ENCODE measurements around the gene C19orf73.

The C19orf73 gene

DNA sequence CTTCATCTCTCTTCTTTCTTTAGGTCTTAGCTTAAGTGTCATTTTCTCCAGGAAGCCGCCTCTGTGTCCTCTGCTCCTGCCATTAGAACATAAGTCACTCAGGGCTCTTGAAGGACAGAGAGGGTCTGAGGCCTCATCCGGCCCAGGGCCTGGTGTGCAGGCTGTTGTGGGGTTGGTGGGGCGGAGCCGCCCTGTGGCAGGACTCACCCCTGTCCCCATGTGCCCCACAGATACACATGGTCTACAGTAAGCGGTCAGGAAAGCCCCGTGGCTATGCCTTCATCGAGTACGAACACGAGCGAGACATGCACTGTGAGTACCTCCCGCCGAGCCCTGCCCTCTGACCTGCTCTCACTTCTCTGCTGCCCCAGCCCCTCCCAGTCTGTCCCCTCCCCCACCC is 17.8 kb downstream of the C19orf73 start:
- ATAC-seq, result no peak

GRCh38 chr19:49098795-49099194 is 20.1 kb downstream of the C19orf73 start:
- ATAC-seq, result no peak
- TF ChIP-seq CSRNP3 (CRISPR knock-in tag; IDR thresholded peaks at IDR 0.05) (no peak), CSDC2 (CRISPR knock-in tag; IDR thresholded peaks at IDR 0.05) (no peak), ZNF70 (CRISPR knock-in tag; IDR thresholded peaks at IDR 0.05) (no peak), TOX (CRISPR knock-in tag; IDR thresholded peaks at IDR 0.05; ENCODE audit: borderline replicate concordance) (no peak), TCF4 (CRISPR knock-in tag; IDR thresholded peaks at IDR 0.05; ENCODE audit: borderline replicate concordance) (no peak), ZFP30 (CRISPR knock-in tag; IDR thresholded peaks at IDR 0.05) (no peak), ZFP3 (CRISPR knock-in tag; IDR thresholded peaks at IDR 0.05) (no peak), BACH2 (CRISPR knock-in tag; IDR thresholded peaks at IDR 0.05; ENCODE audit: borderline replicate concordance) (no peak)
- TF ChIP-seq, protein P1, sequence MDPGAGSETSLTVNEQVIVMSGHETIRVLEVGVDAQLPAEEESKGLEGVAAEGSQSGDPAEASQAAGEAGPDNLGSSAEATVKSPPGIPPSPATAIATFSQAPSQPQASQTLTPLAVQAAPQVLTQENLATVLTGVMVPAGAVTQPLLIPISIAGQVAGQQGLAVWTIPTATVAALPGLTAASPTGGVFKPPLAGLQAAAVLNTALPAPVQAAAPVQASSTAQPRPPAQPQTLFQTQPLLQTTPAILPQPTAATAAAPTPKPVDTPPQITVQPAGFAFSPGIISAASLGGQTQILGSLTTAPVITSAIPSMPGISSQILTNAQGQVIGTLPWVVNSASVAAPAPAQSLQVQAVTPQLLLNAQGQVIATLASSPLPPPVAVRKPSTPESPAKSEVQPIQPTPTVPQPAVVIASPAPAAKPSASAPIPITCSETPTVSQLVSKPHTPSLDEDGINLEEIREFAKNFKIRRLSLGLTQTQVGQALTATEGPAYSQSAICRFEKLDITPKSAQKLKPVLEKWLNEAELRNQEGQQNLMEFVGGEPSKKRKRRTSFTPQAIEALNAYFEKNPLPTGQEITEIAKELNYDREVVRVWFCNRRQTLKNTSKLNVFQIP (CRISPR knock-in tag; IDR thresholded peaks at IDR 0.05; ENCODE audit: borderline replicate concordance, low read depth), result no peak

More for the DNA sequence above, 17.8 kb downstream of the C19orf73 start:
- TF ChIP-seq GLIS3 (CRISPR knock-in tag; IDR thresholded peaks at IDR 0.05) (no peak), ZNF70 (CRISPR knock-in tag; IDR thresholded peaks at IDR 0.05) (no peak), ARNTL (CRISPR knock-in tag; IDR thresholded peaks at IDR 0.05; ENCODE audit: borderline replicate concordance, low read depth) (no peak), BACH2 (CRISPR knock-in tag; IDR thresholded peaks at IDR 0.05; ENCODE audit: borderline replicate concordance) (no peak), CSDC2 (CRISPR knock-in tag; IDR thresholded peaks at IDR 0.05) (no peak), CSRNP3 (CRISPR knock-in tag; IDR thresholded peaks at IDR 0.05) (no peak)
- TF ChIP-seq, protein P2, sequence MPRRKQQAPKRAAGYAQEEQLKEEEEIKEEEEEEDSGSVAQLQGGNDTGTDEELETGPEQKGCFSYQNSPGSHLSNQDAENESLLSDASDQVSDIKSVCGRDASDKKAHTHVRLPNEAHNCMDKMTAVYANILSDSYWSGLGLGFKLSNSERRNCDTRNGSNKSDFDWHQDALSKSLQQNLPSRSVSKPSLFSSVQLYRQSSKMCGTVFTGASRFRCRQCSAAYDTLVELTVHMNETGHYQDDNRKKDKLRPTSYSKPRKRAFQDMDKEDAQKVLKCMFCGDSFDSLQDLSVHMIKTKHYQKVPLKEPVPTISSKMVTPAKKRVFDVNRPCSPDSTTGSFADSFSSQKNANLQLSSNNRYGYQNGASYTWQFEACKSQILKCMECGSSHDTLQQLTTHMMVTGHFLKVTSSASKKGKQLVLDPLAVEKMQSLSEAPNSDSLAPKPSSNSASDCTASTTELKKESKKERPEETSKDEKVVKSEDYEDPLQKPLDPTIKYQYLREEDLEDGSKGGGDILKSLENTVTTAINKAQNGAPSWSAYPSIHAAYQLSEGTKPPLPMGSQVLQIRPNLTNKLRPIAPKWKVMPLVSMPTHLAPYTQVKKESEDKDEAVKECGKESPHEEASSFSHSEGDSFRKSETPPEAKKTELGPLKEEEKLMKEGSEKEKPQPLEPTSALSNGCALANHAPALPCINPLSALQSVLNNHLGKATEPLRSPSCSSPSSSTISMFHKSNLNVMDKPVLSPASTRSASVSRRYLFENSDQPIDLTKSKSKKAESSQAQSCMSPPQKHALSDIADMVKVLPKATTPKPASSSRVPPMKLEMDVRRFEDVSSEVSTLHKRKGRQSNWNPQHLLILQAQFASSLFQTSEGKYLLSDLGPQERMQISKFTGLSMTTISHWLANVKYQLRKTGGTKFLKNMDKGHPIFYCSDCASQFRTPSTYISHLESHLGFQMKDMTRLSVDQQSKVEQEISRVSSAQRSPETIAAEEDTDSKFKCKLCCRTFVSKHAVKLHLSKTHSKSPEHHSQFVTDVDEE (CRISPR knock-in tag; IDR thresholded peaks at IDR 0.05), result no peak
- TF ChIP-seq, protein P1 (CRISPR knock-in tag; IDR thresholded peaks at IDR 0.05; ENCODE audit: borderline replicate concordance, low read depth), result no peak

GRCh38 chr19:49097453-49098288 is 21.3 kb downstream of the C19orf73 start:
- ATAC-seq, result peak; percentile 86
- TF ChIP-seq RARB (CRISPR knock-in tag; IDR thresholded peaks at IDR 0.05) (no peak), SNAI2 (CRISPR knock-in tag; IDR thresholded peaks at IDR 0.05) (no peak), ZNF70 (CRISPR knock-in tag; IDR thresholded peaks at IDR 0.05) (no peak), ARNTL (CRISPR knock-in tag; IDR thresholded peaks at IDR 0.05; ENCODE audit: borderline replicate concordance, low read depth) (no peak), PPARA (CRISPR knock-in tag; IDR thresholded peaks at IDR 0.05; ENCODE audit: borderline replicate concordance) (no peak)
